NCI-H2171 treated with DMSO at 0.1 percent for 48 hours (cell line): ENCODE data around the gene ASRGL1.
A peak's percentile ranks its signal among the peaks of the same experiment; 100 is the strongest.

Experiments
- DNase-seq: peaks from one replicate; lab custom pipeline; 2025; lab: John Stamatoyannopoulos, UW

The ASRGL1 gene

DNA sequence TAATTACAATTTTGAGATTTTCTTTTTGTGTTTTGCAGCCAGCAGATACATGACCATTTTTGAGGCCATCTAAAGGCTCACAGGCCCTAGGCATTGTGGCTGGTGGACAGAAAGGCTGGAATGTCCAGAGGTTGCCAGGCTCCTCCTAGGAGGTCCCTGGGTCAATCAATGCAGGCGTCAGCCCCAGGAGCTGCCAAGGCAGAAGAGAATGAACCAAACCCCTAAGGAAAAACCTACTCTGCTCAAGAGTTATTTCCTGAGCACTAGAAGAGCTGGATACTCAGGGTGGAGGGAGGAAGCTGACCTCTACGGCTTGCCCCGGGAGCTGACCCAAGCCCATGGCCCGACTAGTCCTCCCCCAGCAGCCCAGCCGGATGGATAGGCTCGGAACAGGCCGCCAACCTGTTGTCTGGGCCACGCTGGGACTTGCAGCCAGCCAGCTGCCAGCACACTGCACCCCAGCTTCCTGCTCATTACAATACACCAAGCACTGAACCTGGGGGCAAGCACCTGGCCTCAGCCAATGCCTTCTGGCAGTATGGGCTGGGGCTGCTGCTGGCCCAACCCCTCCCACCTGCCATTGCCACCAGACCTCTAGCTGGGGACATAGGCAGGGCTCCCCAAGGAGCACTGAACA lies 75.9 kb downstream of the ASRGL1 start:
- DNase-seq = peak; percentile 32

DNA sequence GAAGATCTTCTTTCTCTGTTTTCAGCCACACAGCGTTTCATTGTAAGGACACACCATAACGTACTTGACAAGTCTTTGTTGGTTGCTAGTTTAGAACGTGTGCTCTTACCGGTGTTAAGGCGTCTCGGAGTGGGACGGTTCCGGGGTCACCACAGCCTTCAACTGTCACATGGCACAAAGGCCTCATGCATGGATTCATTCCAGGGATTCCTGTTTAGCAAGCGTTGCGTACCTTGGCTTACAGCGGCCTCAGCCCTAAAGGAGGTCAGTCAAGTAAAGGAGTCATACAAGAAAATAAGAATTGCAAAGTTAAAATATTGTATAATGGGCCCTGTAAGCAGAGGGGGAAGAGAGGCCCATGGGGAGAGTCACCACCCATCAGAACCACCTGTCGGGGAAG lies 79.3 kb downstream of the ASRGL1 start:
- DNase-seq = no peak

DNA sequence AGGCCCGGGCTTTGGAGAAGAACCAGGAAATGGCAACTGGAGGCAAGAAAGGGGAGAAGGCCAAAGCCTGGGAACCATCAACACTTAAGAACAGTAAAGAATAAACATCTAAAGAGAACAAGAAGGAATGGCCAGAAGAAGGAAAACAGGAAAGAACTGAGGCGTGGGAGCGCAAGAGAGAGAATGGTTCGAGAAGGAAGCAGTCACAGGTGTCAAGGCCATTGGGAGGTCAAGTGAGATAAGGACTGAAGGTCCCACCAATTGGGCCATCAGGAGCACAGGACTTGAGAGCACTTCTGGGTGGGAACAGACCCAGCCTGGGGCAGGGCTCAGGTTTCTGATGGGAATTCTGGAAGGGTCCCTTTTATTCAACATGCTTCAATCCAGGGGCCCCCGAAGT lies 80.9 kb downstream of the ASRGL1 start:
- no peak for DNase-seq

DNA sequence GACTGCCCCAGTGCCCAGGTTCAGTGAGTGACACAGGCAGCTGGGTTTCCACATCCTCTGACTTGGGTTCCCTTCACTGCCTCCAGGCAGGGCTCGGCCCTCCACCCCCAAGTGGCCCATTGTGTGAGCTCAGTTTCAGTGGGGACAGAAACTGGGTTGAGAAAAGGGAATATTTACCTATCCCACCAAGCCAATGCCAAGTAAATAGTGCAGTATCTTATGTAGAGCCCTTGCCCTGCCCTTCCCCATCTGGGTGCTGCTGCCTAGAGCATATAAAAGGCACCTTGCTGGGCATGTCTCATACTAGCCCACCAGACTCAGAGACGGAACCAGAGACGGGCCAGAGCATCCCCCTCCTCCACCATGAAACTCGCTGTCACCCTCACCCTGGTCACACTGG lies 81.5 kb downstream of the ASRGL1 start, which contains the start of gene SCGB1A1:
Gene SCGB1A1 (plus strand): TSS at position 301 of the 400 bp plus-strand sequence. CDS start 63 bp downstream, at position 364.
- no peak for DNase-seq

DNA sequence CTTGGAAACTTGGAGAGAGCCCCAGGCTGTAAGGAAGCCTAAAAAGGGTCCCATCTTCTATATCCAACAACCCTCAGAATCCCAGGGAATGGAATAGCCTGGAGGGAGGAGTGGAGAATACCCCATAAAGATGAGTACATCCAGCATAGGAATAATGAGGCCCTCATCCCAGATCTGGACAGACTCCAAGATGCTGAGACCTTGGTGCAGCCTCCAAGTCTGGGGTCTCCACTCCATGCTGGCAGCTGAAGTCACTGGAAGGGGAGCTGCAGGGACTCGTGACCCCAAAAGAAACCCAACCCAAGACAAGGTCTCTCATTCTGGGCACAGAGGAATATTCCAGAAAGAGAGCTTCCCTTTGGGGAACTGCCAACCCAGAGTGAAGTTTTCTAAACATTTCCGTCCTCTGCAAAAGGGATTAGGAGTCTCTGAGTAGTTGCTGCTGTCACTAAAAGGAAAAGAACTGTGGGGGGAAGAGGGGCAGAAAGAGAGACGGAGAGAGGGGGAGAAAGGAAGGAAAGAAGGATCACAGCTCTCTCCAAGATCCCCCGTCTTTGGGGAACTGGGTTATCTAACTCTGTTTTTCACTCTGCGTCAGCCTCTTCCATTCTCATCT lies 82.2 kb downstream of the ASRGL1 start:
- no peak for DNase-seq

DNA sequence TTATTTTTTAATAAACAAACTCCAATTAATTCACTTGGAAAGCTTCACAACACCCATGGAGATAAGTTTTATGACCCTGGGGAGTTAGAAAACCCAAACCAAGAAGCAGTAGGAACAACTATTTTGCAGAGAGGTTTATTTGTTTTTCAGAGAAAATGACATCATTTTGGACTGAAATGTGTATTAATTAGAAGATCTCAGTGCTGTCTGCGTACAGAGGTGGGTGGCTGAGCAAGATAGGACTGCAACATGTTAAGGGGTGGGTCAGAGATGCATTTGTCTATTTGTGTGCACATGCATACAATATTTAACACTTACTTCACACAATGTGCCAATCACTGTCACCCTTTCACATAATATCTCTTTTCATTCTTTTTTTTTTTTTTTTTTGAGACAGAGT lies 82.7 kb downstream of the ASRGL1 start:
- no peak for DNase-seq

DNA sequence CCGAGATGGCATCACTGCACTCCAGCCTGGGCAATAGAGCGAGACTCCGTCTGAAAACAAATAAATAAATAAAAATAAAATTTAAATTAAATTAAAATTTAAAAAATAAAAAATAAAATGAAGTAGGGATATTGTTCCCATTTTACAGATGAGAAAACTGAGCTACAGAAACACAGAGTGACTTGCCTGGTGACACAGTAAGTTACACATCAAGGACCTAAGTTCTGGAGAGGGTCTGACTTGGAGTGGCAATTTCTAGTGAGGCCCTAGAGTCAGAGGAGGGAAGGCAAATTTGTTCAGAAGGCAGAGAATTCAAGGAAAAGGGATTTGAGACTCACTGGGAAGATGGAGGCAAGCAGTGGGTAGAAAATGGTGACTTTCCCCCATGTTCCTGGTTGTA lies 83.6 kb downstream of the ASRGL1 start:
- no peak for DNase-seq

DNA sequence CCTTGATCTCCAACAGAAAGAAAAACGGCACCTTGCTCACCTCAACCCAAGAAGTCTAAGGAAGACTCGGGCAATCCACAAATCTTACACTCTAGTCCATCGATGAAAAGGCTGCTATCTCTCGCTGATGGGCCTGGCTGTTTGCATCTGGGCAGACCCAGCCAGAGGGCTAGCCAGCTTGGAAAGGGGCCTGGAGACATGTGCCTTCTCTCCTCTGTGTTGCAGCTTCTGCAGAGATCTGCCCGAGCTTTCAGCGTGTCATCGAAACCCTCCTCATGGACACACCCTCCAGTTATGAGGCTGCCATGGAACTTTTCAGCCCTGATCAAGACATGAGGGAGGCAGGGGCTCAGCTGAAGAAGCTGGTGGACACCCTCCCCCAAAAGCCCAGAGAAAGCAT lies 84.7 kb downstream of the ASRGL1 start:
- no peak for DNase-seq

DNA sequence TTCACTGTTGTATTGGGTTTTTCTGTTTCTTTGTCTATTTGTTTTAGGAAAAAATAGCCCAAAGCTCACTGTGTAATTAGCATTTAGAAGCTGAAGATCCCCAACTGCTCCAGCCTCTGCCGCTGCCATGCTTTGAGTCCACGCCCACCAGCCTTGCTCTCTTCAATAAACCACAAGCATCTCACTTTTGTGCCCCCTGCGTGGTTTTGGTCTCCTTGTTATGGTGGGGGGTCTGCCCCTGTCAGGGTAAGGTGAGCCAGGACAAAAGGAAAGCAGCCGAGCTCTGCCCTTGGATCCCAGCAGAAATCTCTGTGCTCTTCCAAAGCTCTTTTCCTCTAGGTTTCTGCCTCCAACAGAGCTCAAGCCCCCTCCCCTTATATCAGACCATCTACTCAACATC lies 85.8 kb downstream of the ASRGL1 start:
- no peak for DNase-seq

DNA sequence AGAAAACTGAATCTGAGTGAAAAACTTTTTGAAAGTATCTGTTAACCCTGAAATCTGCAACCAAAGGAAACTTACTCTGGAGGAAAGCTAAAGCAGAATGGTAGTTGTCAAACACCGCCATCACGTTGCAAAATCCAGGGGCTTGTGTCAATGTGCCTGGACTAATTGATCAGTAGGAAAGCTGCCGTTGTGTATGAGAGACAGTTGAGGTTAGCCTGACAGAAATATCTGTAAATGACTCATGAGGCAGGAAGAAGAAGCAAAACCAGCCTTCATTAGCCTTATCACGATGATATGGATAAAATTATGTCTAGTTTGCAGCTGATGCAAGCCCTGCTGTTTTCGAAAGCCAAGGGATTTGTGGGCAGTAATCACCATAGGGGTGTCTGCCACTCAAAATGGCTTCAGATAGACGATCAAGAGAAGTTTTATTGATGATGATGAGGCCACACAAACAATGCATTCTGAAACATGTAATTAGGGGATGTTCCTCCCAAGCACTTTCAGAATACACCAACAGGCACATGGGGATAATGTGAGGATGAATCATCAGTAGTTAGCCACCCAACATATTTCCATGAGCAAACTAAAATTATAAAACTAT lies 90.5 kb downstream of the ASRGL1 start:
- DNase-seq = no peak

DNA sequence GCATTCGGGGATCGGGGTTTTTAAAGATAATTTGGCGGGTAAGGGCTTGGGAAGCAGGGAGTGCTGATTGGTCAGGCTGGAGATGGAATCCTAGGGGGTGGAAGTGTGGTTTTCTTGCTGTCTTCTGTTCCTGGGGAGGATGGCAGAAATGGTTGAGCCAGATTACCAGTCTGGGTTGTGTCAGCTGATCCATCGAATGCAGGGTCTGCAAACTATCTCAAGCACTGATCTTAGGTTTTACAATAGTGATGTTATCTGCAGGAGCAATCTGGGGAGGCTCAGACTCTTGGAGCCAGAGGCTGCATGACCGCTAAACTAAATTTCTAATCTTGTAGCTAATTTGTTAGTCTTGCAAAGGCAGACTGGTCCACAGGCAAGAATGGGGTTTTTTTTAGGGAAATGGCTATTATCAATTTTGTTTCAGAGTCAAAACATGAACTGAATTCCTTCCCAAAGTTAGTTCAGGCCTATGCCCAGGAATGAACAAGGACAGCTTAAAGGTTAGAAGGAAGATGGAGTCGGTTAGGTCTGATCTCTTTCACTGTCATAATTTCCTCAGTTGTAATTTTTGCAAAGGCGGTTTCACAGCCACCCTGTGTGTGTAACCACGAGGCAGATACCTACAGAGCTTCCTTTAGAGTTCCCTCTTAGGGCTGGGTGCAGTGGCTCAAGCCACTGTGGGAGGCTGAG lies 91.8 kb downstream of the ASRGL1 start:
- no peak for DNase-seq

DNA sequence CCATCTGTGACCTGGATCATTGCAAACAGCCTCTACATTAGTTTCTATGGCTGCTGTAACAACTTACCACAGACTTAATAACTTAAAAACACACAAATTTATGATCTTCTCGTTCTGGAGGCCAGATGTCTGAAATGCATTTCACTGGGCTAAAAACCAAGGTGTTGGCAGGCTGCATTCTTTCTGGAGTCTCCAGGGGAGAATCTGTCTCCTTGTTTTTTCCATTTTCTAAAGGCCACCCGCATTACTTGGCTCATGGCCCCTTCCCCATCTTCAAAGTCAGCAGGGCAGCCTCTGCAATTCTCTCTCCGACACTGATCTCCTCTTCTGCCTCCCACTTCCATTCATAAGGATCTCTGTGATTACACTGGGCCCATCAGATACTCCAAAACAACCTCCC lies 93.2 kb downstream of the ASRGL1 start:
- DNase-seq = no peak

DNA sequence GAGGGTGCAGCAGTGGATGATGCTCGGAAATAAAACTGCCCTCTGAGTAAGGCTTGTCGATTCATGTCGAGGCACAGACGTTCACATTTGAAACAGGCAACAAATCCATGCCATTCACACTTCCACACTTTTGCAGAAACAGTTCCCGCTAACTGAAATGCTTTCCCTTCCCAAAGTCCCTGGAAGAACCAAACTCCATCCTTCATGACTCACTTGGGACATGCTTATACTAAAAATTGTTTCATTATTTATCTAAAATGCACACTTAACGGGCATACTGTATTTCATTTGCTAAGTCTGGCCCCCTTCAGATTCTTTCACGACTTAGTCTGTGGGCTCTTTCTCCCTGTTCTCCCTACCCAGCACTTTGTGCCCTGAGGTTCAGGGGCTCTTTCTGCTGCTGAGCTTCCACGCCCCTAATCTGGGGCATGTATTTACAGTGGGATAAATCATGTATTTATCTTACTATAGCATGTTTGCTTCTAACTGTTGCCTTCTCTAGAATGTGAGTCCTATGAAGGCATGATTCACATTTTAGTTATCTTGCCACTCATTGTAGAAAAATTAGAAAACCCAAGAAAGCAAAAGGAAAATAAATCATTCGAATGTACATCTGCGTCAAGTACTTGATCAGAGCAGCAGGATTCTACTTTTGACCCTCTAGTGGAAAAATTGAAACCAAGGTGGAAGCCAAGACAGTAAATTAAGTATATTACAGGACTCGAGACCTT lies 94.1 kb downstream of the ASRGL1 start:
- DNase-seq = no peak

DNA sequence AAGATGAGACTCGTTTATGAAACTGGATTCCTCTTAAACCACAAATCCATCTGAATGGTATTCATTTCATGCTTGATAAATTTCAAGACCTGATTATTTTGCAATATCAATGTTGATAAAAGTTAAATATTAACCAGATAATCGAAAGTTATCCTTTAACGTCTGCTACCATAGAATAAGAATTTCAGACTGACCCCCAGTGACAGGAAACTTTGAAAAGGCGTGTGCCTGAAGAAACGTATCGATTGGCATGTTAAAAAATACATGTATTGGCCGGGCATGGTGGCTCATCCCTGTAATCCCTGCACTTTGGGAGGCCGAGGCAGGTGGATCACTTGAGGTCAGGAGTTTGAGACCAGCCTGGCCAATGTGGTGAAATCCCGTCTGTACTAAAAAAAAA lies 95.4 kb downstream of the ASRGL1 start:
- DNase-seq = no peak

DNA sequence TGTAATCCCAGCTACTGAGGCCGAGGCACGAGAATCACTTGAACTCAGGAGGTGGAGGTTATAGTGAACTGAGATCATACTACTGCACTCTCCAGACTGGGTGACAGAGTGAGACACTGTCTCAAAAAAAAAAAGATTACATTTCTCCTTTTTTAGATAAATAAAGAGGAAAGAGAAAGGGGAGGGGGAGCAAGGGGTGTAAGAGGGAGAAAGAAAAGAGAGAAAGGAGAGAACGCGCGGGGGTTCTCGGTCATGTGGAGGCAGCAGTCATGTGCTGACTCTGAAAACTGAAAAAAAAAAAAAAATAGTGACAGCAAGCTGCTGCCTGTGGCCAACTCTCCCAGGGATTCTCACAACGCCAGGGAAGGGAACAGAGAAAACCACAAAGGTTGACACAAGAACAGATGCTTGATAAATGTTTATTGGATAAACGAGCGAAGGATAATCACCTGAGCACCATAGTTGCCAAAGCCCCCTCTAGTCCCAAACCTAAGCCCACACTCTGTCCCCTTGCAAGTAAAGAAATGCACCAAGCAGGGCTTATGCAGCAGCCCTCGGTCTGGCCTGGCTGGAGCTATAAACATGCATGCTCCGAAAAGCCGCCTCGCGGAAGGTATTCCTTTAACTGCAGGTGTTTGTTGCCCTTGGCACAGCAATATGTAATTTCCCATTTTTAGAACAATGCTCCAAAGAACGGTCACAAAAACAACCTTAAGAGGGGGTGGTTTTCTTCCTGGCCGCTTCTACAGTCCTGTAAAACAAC lies 96.1 kb downstream of the ASRGL1 start:
- DNase-seq = peak; percentile 90

DNA sequence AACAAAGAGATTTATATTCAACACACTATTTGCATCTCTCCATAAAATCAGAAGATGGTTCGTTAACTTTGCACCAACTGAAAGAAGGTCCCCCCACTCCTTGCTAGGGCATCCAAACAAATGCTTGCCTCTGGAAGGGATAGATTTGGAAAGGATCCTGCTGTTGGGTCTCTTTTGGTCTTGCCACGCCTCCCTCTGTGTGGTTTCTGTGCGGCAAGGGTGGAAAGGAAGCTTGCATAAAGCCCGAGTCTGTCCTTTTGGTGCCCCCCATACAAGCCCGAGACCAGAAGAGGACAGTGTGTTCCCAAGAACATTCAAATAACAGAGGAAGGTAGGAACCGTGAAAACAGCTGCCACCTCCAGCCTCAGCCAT lies 96.6 kb downstream of the ASRGL1 start:
- peak; percentile 55 for DNase-seq

DNA sequence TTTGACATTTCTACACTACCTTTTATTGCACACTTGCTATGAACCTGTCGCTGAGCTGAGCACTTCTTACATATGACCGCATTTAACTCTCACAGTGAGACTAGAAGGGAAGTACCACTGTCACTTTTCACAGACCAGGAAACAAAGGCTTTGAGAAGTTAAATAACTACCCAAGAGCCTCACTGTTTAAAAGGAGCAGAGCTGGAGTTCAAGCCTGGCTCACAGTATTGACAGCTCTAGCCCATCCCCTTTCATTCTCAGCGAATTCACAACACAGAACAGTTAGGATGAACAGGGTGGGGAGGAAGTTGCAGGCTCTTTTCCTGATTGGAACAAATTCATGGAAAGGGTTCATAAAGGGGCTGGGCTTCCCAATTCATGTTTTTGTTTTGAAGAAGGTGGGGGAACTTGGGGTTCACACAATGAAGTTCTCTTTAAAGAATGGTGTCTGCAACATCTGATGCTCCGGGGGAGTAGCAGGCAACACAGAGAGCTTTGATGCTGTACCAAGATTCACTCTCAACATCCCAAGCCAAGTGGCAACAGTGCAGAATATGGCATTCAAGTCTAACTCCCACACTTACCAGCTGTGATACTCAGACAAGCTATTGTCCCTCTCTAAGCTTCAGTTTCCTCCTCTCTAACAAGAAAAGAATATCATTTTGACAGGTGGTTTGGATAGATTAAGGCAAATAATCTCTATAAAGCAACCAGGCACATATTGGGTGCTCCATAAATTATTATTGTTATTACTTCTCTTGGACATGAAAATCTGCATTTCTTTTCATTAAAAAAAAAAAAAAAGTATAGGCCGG lies 98.8 kb downstream of the ASRGL1 start:
- DNase-seq = no peak

DNA sequence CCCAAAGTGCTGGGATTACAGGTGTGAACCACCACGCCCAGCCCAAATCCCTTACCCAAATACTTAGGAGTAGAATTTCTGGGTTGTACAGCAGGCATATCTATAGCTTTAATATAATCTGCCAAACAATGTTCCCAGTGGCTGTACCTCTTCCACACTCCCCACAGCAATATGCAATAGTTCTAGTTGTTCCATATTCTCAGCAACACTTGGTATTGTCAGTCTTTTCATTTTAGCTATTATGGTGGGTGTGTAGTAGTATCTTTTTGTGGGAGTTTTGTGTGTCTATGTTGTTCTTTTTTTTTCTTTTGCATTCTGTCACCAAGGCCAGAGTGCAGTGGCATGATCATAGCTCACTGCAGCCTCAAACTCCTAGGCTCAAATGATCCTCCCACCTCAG lies 100.4 kb downstream of the ASRGL1 start:
- no peak for DNase-seq

DNA sequence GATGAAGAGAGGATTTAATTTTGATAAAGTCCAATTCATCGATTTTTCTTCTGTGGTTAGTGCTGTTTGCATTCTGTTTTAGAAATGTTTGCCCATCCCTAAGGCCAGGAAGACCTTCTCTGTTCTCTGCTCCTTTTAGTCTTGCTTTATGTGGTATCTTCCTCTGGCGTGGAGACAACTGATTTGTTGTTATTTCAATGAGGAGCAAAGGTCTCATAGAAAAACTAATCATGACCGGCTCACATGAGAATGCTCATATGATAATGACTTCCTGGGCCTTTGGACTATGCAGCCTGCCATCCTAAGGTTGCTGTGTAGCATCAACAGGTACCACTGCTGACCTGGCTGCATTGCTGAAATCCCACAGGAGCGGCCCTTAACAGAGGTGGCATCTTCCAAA lies 101.4 kb downstream of the ASRGL1 start:
- DNase-seq = no peak

DNA sequence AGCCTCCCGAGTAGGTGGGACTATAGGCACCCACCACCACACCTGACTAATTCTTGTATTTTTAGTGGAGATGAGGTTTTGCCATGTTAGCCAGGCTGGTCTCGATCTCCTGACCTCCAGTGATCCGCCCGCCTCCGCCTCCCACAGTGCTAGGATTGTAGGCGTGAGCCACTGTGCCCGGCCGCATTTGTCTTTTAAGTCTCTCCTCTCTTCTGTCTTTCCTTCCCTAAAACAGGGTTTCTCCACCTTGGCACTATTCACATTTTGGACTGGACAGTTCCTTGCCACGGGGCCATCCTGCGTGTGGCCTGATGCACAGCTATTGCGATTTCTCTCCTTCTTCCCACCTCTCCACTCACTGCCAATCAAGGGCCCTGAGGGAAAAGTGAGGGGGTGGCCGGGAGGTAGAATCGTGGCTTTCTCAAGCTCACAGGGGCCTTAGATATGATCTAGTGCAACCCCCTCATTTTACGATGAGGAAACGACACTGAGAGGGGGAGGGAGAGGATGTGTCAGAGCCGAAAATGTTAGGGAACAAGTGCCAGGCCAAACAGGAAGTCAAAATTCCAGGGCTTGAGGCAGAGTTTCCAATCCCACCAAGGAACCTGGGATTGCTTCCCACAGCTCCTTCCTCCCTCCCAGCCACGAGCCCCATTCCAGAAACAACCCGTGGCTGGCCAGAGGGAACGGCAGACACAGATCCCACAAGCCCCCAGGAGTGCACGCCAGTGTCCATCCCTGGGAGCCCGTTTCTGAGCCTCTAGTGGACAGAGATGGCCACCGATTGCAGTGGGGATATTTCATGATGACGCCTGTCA lies 102.7 kb downstream of the ASRGL1 start:
- no peak for DNase-seq
